GM21381 (cell line): ENCODE results near the gene AP1S1.
"Not testable (repeated sequence)": the region's sequence is repeated elsewhere in the genome, so short reads cannot be mapped to it uniquely, and the experiment has no call there.

Experiments
- ATAC-seq: cut with Tn5 transposase; IDR thresholded peaks from one replicate; pipeline ENCODE4 v1.9.1; 2021; ENCODE audit warnings: mild to moderate bottlenecking, moderate library complexity; ENCODE audit not compliant: unreplicated experiment

Gene AP1S1

GRCh38 chr7:101124376-101125056 lies 29.8 kb upstream of the AP1S1 start:
- ATAC-seq, result no peak

DNA sequence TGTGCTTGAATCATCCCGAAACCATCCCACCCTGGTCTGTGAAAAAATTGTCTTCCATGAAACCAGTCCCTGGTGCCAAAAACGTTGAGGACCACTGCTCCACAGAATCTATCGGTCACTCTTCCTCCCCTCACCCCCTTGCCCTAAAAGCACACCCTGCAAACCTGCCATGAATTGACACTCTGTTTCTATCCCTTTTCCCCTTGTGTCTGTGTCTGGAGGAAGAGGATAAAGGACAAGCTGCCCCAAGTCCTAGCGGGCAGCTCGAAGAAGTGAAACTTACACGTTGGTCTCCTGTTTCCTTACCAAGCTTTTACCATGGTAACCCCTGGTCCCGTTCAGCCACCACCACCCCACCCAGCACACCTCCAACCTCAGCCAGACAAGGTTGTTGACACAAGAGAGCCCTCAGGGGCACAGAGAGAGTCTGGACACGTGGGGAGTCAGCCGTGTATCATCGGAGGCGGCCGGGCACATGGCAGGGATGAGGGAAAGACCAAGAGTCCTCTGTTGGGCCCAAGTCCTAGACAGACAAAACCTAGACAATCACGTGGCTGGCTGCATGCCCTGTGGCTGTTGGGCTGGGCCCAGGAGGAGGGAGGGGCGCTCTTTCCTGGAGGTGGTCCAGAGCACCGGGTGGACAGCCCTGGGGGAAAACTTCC lies 28.2 kb upstream of the AP1S1 start:
- peak; percentile 66 for ATAC-seq

DNA sequence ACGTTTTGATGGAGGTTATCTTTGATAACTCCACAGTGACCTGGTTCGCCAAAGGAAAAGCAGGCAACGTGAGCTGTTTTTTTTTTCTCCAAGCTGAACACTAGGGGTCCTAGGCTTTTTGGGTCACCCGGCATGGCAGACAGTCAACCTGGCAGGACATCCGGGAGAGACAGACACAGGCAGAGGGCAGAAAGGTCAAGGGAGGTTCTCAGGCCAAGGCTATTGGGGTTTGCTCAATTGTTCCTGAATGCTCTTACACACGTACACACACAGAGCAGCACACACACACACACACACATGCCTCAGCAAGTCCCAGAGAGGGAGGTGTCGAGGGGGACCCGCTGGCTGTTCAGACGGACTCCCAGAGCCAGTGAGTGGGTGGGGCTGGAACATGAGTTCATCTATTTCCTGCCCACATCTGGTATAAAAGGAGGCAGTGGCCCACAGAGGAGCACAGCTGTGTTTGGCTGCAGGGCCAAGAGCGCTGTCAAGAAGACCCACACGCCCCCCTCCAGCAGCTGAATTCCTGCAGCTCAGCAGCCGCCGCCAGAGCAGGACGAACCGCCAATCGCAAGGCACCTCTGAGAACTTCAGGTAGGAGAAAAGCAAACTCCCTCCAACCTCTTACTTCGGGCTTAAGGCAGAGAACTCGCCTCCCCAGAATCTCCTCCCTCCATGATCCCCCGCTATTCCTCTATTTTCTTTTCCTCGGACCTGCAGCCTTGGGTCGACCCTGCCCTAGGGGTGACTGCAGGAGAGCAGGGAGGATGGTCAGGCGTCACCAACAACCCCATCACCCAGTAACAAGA lies 27.4 kb upstream of the AP1S1 start, which contains the start of gene SERPINE1:
Gene SERPINE1 (plus strand): TSS at position 454 of the 809 bp plus-strand sequence. CDS start 1,290 bp downstream, outside the sequence.
- ATAC-seq, result peak; percentile 43

GRCh38 chr7:101127460-101128039 lies 26.7 kb upstream of the AP1S1 start:
- ATAC-seq, result no peak

- ATAC-seq, result no peak
Observed at GRCh38 chr7:101128040-101128834, 26.0 kb upstream of the AP1S1 start.

DNA sequence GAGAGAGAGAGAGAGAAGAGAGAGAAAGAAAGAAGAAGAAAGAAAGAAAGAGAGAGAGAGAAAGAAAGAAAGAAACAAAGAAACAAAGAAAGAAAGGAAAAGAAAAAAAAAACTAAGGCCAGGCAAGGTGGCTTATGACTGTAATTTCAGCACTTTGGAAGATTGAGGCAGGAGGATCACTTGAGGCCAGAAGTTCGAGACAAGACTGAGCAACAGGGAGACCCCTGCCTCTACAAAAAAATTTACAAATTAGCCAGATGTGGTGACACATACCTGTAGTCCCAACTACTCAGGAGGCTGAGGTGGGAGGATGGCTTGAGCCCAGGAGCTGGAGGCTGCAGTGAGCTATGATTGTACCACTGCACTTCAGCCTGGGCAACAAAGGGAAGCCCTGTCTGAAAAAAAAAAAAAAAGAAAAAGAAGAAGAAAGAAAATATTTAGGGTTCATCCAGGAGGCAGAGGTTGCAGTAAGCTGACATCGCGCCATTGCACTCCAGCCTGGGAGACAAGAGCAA lies 24.6 kb upstream of the AP1S1 start:
- no peak for ATAC-seq

GRCh38 chr7:101132626-101133600 lies 21.4 kb upstream of the AP1S1 start:
- not testable (repeated sequence) for ATAC-seq

DNA sequence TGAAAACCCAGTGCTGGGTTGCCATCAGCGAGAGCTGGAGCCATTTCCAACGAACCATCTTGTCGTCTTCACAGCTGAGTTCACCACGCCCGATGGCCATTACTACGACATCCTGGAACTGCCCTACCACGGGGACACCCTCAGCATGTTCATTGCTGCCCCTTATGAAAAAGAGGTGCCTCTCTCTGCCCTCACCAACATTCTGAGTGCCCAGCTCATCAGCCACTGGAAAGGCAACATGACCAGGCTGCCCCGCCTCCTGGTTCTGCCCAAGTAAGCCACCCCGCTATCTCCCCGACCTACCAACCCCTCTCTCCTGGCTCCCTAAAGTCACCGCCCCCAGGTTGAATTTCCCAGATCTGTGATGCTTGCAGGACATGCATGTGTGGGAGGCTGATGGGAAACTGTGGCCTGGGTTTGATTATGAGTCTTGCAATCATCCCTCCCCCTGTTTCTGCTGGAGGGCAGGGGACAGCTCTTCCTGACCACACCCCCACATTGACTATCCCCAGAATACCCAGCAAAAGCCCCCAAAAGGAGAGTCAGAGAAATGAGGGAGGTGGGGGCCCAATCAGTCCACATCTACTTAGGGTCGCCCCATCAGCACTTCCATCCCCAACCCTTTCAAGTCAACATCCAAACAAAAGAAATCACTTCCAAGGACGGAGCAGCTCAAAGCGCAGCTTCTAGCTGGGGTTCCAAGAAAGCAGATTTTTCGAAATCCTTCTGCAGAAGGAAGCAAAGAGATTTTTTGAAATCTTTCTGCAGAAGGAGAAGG lies 20.5 kb upstream of the AP1S1 start:
- no peak for ATAC-seq

DNA sequence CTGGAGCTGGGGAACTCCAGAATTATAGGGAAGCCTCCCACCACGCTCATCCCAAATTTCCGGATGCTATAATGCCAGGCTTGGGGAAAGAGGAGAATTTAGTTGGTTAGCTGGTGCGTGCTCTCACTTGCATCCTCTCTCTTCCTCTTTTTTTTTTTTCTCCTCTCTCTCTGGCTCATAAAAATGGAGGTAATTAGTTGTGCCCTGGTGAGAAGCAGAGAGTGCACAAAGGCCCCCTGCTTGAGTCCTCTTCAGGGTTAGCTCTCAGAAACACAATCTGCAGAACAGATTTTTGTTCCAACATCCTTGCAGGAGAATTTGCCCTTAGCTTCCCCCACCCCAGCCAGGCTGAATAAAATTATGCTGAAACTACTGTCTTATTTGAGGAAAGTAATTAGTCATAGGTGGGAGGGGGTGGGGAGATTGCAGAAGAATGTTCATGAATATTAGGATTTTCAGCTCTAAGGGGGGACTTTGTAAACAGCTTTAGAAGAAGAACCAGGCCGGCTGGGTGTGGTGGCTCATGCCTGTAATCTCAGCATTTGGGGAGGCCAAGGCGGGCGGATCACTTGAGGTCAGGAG lies 19.8 kb upstream of the AP1S1 start:
- no peak for ATAC-seq

GRCh38 chr7:101137651-101138212 lies 16.5 kb upstream of the AP1S1 start:
- ATAC-seq, result no peak

- no peak for ATAC-seq
Observed at GRCh38 chr7:101138213-101138870, 15.9 kb upstream of the AP1S1 start.

DNA sequence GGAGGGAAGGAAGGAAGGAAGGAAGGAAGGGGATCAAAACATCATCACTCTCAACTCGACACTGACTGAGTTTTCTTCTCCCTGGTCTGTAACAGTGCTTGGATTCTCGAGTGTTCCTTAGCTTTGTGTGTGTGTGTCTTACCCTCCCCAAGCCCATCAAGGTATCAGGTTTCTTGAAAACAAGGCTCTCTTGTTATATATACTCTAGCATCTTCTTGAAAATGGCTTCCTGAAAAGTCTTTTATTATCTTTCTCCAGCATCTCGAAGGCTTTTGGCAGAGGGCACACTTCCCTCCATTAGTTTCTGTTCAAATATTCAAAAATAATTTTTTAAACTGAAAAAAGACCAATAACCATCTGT lies 14.0 kb upstream of the AP1S1 start:
- ATAC-seq, result no peak

- ATAC-seq, result no peak
Observed at GRCh38 chr7:101140746-101141382, 13.4 kb upstream of the AP1S1 start.

DNA sequence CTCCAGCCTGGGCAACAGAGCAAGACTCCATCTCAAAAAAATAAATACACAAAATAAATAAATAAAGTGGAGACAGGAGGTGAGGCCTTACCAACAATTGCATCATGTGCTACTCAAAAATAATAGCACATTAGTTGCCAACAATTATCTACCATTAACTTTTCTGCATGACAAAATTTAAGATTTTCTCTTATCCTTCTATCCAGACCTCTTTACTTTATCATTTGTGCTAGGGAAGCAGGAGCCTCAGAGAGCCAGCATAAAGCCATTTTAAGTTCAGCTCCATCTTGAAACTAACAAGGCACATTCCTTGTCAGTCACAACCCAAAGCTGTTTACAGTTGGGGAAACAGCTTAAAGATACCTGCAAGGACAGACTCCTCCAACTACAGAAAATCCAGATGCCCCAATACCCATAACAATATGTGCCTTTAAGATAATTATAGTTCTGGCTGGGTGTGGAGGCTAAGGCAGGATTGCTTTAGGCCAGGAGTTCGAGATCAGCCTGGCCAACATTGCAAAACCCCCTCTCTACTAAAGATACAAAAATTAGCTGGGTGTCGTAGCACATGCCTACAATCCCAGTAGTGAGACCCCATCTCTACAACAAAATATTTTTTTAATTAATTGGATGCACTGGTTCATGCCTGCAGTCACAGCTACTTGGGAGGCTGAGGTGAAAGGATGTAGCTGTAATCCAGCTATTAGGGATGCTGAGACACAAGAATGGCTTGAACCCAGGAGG lies 2.2 kb upstream of the AP1S1 start:
- no peak for ATAC-seq

- ATAC-seq, result no peak
Observed at GRCh38 chr7:101154693-101155102, 422 bp downstream of the AP1S1 start.

DNA sequence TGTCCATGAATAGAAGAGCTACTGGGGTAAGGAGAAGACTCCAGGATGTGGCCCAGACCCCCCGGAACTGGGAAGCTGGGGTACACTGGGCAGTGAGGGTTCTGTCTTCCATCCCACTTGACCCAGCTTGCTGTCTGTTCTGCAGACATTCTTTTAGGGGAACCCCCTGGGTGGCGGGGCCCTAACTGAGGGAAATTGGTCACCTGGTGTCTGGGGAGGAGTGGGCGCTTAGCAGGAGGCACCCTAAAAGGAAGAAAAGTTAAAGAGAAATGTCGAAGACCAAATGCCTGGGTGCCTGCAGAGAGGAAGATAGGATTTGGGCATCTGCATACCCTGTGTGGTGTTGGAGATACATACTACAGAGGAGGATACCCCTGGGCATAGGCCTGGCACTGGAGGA lies 1.0 kb downstream of the AP1S1 start:
- ATAC-seq, result no peak
